K562 (cell line): ENCODE results near the gene HEY2. TPM values are rescaled to one million over a fixed set of nuclear protein-coding genes. Genes with fewer than 3 reads are reported as not detected.

Experiments
- CXXC5 ChIP-seq: fragments of 250-450 bp; sonication (Bioruptor Pico); IDR thresholded peaks from 2 replicates; pipeline ENCODE4 v1.8.0; 2022; ENCODE audit warnings: inconsistent platforms, mild to moderate bottlenecking, moderate library complexity
- HMGN3 ChIP-seq: IDR thresholded peaks from 2 replicates; pipeline ENCODE4 v1.6.1; 2011; ENCODE audit warnings: borderline replicate concordance, low read depth, mild to moderate bottlenecking, mixed read lengths, low read length; ENCODE audit not compliant: insufficient read length; ENCODE audit errors: extremely low read depth
- HNRNPK ChIP-seq: fragments of 200-400 bp; formaldehyde crosslinking; IDR thresholded peaks from one replicate; pipeline ENCODE4 v1.6.1; 2018; ENCODE audit warnings: mild to moderate bottlenecking, low read depth, low read length; ENCODE audit not compliant: poor library complexity, severe bottlenecking
- KAT7 ChIP-seq: sonication (generic); formaldehyde crosslinking; IDR thresholded peaks from 2 replicates; pipeline ENCODE4 v1.8.0; 2022; ENCODE audit warnings: missing genetic modification reagents, mild to moderate bottlenecking, borderline replicate concordance
- KLF1 ChIP-seq: fragments of 450-650 bp; IDR thresholded peaks from 2 replicates; pipeline ENCODE4 v1.6.1; 2016; ENCODE audit warnings: missing genetic modification characterization, missing compliant biosample characterization
- KLF13 ChIP-seq: fragments of 450-650 bp; IDR thresholded peaks from 2 replicates; pipeline ENCODE4 v1.6.1; 2016; ENCODE audit warnings: missing genetic modification characterization, low read depth, mild to moderate bottlenecking, missing compliant biosample characterization, moderate library complexity, borderline replicate concordance
- RFX7 ChIP-seq: fragments of 250-450 bp; sonication (Bioruptor Pico); IDR thresholded peaks from 2 replicates; pipeline ENCODE4 v1.5.1; 2021; ENCODE audit warnings: mild to moderate bottlenecking
- SRSF3 ChIP-seq: fragments of 200-400 bp; formaldehyde crosslinking; IDR thresholded peaks from 2 replicates; pipeline ENCODE4 v1.6.1; 2016; ENCODE audit warnings: mild to moderate bottlenecking, low read length, moderate library complexity; ENCODE audit not compliant: insufficient read depth
- ZBTB7A ChIP-seq: IDR thresholded peaks from 2 replicates; pipeline ENCODE4 v1.6.1; 2011; ENCODE audit warnings: low read depth, mild to moderate bottlenecking, low read length, moderate library complexity, borderline replicate concordance; ENCODE audit not compliant: control insufficient read depth
- ZNF133 ChIP-seq: fragments of 250-450 bp; sonication (Bioruptor Pico); IDR thresholded peaks from 2 replicates; pipeline ENCODE4 v1.4.0; 2020; ENCODE audit warnings: mild to moderate bottlenecking
- ZNF253 ChIP-seq: fragments of 250-450 bp; sonication (Bioruptor Pico); conservative IDR thresholded peaks from 2 replicates; pipeline ENCODE4 v1.6.1; 2021; ENCODE audit warnings: mild to moderate bottlenecking
- polyA plus RNA-seq, 8 experiments: library from polyadenylated mRNA; depleted of rRNA in 4 of 8; stranded (reverse) in 5 of 8; unstranded in 3 of 8; fragments of >200 nt; fragmentation: Nextera tagmentation in 2 of 8; fragmentation: Illumina TruSeq in 1 of 8; extraction: Ambion mirVana in 2 of 8; extraction: Trizol in 1 of 8; gene quantifications; 2 replicates each; pipeline versions ENCODE4 v1.2.1 to v1.2.3, GENCODE V29; 2011 to 2014; ENCODE audit warnings: inconsistent platforms in 1 of 8, missing spikeins in 1 of 8
- total RNA-seq, 7 experiments: library from RNA; depleted of rRNA in 6 of 7; stranded (reverse); fragments of >200 nt in 6 of 7; fragmentation: Illumina TruSeq in 2 of 7; extraction: Trizol in 2 of 7; gene quantifications; 2 replicates each; pipeline versions ENCODE4 v1.2.1 to v1.2.3, GENCODE V29; 2011 to 2021; ENCODE audit warnings: low replicate concordance in 1 of 7
- TF ChIP-seq, protein P1 (sequence below): fragments of 450-650 bp; formaldehyde crosslinking; conservative IDR thresholded peaks from 2 replicates; pipeline ENCODE4 v1.4.0; 2022; ENCODE audit warnings: mild to moderate bottlenecking, missing genetic modification characterization
- TF ChIP-seq, protein P2 (sequence below): sonication (generic); formaldehyde crosslinking; IDR thresholded peaks from 2 replicates; pipeline ENCODE4 v1.8.1; 2023; ENCODE audit warnings: mild to moderate bottlenecking, missing genetic modification reagents
- TF ChIP-seq, protein P3 (sequence below): IDR thresholded peaks from 2 replicates; pipeline ENCODE4 v1.6.1; 2011; ENCODE audit warnings: borderline replicate concordance, low read depth, mild to moderate bottlenecking, moderate library complexity, low read length; ENCODE audit not compliant: insufficient read depth, poor library complexity, severe bottlenecking
- TF ChIP-seq, protein P4 (sequence below): fragments of 250-450 bp; sonication (Bioruptor Pico); IDR thresholded peaks from 2 replicates; pipeline ENCODE4 v1.6.1; 2021; ENCODE audit warnings: mild to moderate bottlenecking

The HEY2 gene
- total and polyA plus RNA-seq, 9 of the 15 experiments (the other 6 are each of a cell fraction or from before 2014, with no cell fraction given), result 0.03 to 0.07 (median 0.06) TPM; not detected in 5

DNA sequence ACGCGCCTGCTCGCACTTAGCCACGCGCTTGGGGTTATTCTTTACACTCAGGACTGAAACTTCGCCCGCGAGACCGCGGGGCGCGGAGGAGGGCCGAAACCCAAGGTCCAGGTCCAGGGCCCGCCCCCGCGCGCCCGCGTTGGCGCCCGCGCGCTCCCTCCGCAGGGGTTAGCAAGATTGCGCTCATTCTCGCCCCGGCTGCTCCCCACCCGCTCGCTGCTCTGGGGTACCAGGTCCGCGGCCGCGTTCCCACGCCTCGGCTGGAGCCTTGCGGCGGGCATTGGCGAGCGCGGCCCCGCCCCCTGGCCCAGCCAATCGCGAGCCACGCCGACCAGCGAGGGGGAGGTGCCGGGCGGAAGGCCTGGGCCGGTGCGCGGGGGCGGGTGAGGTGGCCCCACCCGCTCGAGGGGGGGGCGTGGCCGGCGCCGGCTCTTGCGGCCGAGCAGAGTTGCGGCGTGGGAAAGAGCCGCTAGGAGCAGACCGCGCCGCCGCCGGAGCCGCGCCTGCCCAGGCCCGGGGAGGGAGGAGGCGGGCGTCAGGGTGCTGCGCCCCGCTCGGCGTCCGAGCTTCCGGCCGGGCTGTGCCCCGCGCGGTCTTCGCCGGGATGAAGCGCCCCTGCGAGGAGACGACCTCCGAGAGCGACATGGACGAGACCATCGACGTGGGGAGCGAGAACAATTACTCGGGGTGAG lies at the start of gene HEY2 (continued):
- TF ChIP-seq ZBTB7A, result peak; percentile 15; the same call in 1 of the 2 replicates
- TF ChIP-seq HMGN3, result no peak
- TF ChIP-seq, protein P1, sequence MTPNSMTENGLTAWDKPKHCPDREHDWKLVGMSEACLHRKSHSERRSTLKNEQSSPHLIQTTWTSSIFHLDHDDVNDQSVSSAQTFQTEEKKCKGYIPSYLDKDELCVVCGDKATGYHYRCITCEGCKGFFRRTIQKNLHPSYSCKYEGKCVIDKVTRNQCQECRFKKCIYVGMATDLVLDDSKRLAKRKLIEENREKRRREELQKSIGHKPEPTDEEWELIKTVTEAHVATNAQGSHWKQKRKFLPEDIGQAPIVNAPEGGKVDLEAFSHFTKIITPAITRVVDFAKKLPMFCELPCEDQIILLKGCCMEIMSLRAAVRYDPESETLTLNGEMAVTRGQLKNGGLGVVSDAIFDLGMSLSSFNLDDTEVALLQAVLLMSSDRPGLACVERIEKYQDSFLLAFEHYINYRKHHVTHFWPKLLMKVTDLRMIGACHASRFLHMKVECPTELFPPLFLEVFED (CRISPR knock-in tag), result no peak
- peak; percentile 91 for TF ChIP-seq KLF13 (tag)
- TF ChIP-seq, protein P2, sequence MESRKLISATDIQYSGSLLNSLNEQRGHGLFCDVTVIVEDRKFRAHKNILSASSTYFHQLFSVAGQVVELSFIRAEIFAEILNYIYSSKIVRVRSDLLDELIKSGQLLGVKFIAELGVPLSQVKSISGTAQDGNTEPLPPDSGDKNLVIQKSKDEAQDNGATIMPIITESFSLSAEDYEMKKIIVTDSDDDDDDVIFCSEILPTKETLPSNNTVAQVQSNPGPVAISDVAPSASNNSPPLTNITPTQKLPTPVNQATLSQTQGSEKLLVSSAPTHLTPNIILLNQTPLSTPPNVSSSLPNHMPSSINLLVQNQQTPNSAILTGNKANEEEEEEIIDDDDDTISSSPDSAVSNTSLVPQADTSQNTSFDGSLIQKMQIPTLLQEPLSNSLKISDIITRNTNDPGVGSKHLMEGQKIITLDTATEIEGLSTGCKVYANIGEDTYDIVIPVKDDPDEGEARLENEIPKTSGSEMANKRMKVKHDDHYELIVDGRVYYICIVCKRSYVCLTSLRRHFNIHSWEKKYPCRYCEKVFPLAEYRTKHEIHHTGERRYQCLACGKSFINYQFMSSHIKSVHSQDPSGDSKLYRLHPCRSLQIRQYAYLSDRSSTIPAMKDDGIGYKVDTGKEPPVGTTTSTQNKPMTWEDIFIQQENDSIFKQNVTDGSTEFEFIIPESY (CRISPR knock-in tag), result no peak; the same call in 1 of the 2 replicates
- TF ChIP-seq, protein P3, sequence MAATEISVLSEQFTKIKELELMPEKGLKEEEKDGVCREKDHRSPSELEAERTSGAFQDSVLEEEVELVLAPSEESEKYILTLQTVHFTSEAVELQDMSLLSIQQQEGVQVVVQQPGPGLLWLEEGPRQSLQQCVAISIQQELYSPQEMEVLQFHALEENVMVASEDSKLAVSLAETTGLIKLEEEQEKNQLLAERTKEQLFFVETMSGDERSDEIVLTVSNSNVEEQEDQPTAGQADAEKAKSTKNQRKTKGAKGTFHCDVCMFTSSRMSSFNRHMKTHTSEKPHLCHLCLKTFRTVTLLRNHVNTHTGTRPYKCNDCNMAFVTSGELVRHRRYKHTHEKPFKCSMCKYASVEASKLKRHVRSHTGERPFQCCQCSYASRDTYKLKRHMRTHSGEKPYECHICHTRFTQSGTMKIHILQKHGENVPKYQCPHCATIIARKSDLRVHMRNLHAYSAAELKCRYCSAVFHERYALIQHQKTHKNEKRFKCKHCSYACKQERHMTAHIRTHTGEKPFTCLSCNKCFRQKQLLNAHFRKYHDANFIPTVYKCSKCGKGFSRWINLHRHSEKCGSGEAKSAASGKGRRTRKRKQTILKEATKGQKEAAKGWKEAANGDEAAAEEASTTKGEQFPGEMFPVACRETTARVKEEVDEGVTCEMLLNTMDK, result no peak
- no peak for TF ChIP-seq RFX7 (CRISPR knock-in tag)
- peak; percentile 48; the same call in 1 of the 2 replicates for TF ChIP-seq KLF1 (tag)
- no peak for TF ChIP-seq HNRNPK
- TF ChIP-seq ZNF133 (CRISPR knock-in tag), result no peak
- TF ChIP-seq, protein P4, sequence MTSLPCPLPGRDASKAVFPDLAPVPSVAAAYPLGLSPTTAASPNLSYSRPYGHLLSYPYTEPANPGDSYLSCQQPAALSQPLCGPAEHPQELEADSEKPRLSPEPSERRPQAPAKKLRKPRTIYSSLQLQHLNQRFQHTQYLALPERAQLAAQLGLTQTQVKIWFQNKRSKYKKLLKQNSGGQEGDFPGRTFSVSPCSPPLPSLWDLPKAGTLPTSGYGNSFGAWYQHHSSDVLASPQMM (CRISPR knock-in tag), result no peak
- peak; percentile 42; the same call in 1 of the 2 replicates for TF ChIP-seq KAT7 (CRISPR knock-in tag)
- no peak for TF ChIP-seq ZNF253 (CRISPR knock-in tag)
- TF ChIP-seq CXXC5 (CRISPR knock-in tag), result peak; percentile 87
- no peak for TF ChIP-seq SRSF3
